K562 (cell line): Measurements from ENCODE around the gene CTXND1. TPM values are rescaled to one million over a fixed set of nuclear protein-coding genes. Genes with fewer than 3 reads are reported as not detected.

Experiments
- ATAC-seq: fragments of 200-7000 bp; cut with Tn5 transposase; 3 replicates; pipeline ENCODE4 v1.9.1; 2020; ENCODE audit warnings: moderate library complexity
- BruUV-seq: library from RNA; stranded (reverse); fragments of 400-500 nt; replicated peaks from 2 replicates; lab custom pipeline; 2021; lab: Mats Ljungman, UMichigan
- CTCF ChIA-PET: fragments of 300-600 bp; formaldehyde crosslinking; extraction: SDS; loops from one replicate; lab custom pipeline; 2021; ENCODE audit warnings: low intra/inter-chr PET ratio; lab: Yijun Ruan, JAX
- POLR2A ChIA-PET: fragments of 300-600, 350-650 bp; sonication (Branson Sonifier 250); formaldehyde crosslinking; extraction: SDS; loops from one replicate; lab custom pipeline; 2021; ENCODE audit warnings: antibody characterized with exemption, inconsistent platforms; lab: Yijun Ruan, JAX
- DNase-seq, 4 experiments: peaks; one replicate each; pipeline versions ENCODE4 v3.0.0 to v3.0.0-alpha.2; 2011 to 2018; ENCODE audit warnings: low spot score in 3 of 4, mixed read lengths in 3 of 4; ENCODE audit errors: extremely low read depth in 1 of 4
- FAIRE-seq: peaks from 2 replicates; lab custom pipeline; 2011; peaks lifted over from hg19 to GRCh38; lab: Jason Lieb, UNC
- H2AFZ ChIP-seq: 2 replicates; pipeline ENCODE4 v1.6.0; 2011; ENCODE audit warnings: low read depth, low read length, control low read depth, inconsistent platforms
- H3K27ac ChIP-seq: fragments of 200-600 bp; 3 replicates; pipeline ENCODE4 v1.8.0; 2011; ENCODE audit warnings: low read depth, mild to moderate bottlenecking, control low read depth, inconsistent platforms, low read length, moderate library complexity, mixed read lengths; ENCODE audit errors: extremely low read depth
- H3K27me3 ChIP-seq, 2 experiments: fragments of 300-600 bp in 1 of 2; 2 replicates in 1 of 2; 3 replicates in 1 of 2; pipeline versions ENCODE4 v1.6.0 to v1.8.0; 2011; ENCODE audit warnings: inconsistent platforms in 2 of 2, low read length in 2 of 2, mild to moderate bottlenecking in 1 of 2, mixed read lengths in 1 of 2, moderate library complexity in 1 of 2; ENCODE audit not compliant: control insufficient read depth in 2 of 2, insufficient read depth in 2 of 2
- H3K36me3 ChIP-seq: fragments of 300-600 bp; 3 replicates; pipeline ENCODE4 v1.8.0; 2011; ENCODE audit warnings: mild to moderate bottlenecking, low read length, inconsistent platforms; ENCODE audit not compliant: control insufficient read depth, insufficient read depth
- H3K4me1 ChIP-seq, 2 experiments: fragments of 200-600 bp in 1 of 2; replicated peaks in 1 of 2; 2 replicates in 1 of 2; 3 replicates in 1 of 2; pipeline versions ENCODE4 v1.5.1 to v1.8.0; 2011; ENCODE audit warnings: inconsistent platforms in 2 of 2, low read length in 2 of 2, mild to moderate bottlenecking in 1 of 2, mixed read lengths in 1 of 2, moderate library complexity in 1 of 2; ENCODE audit not compliant: control insufficient read depth in 2 of 2, insufficient read depth in 2 of 2
- H3K4me2 ChIP-seq: 2 replicates; pipeline ENCODE4 v1.6.1; 2011; ENCODE audit warnings: low read length, control low read depth, inconsistent platforms, mixed read lengths; ENCODE audit not compliant: insufficient read depth
- H3K4me3 ChIP-seq: fragments of 200-600 bp; sonication (generic), shearing (Covaris generic); 2 replicates; pipeline ENCODE4 v1.5.1; 2016; ENCODE audit warnings: control low read depth, inconsistent platforms
- H3K79me2 ChIP-seq: fragments of 200-600 bp; 3 replicates; pipeline ENCODE4 v1.8.0; 2011; ENCODE audit warnings: low read length, inconsistent platforms; ENCODE audit not compliant: control insufficient read depth, insufficient read depth
- H3K9ac ChIP-seq, 2 experiments: 2 replicates each; pipeline versions ENCODE4 v1.6.0 to v1.6.1; 2011; ENCODE audit warnings: low read depth in 2 of 2, low read length in 2 of 2, control low read depth in 1 of 2, inconsistent platforms in 1 of 2, mild to moderate bottlenecking in 1 of 2, mixed read lengths in 1 of 2; ENCODE audit not compliant: insufficient read depth in 1 of 2
- H3K9me1 ChIP-seq: one replicate; pipeline ENCODE4 v1.6.0; 2011; ENCODE audit warnings: inconsistent platforms, mild to moderate bottlenecking, low read length, moderate library complexity; ENCODE audit not compliant: control insufficient read depth, insufficient read depth
- H3K9me3 ChIP-seq: replicated peaks from 2 replicates; pipeline ENCODE4 v1.5.1; 2011; ENCODE audit warnings: low read depth, low read length, inconsistent platforms; ENCODE audit not compliant: control insufficient read depth, insufficient read depth
- H4K20me1 ChIP-seq: replicated peaks from 2 replicates; pipeline ENCODE4 v1.6.1; 2011; ENCODE audit warnings: low read length, inconsistent platforms, mixed read lengths; ENCODE audit not compliant: control insufficient read depth, insufficient read depth
- CAMTA2 ChIP-seq: fragments of 250-450 bp; sonication (Bioruptor Pico); conservative IDR thresholded peaks from 2 replicates; pipeline ENCODE4 v1.5.1; 2022
- ELF2 ChIP-seq: fragments of 250-450 bp; sonication (Bioruptor Pico); IDR thresholded peaks from 2 replicates; pipeline ENCODE4 v1.5.0; 2021; ENCODE audit warnings: mild to moderate bottlenecking
- FOXJ2 ChIP-seq: fragments of 200-800 bp; sonication (Bioruptor generic); IDR thresholded peaks from 2 replicates; pipeline ENCODE4 v1.6.1; 2016; ENCODE audit warnings: missing genetic modification characterization, missing compliant biosample characterization
- HDAC2 ChIP-seq: fragments of 450-650 bp; IDR thresholded peaks from 2 replicates; pipeline ENCODE4 v1.6.1; 2016; ENCODE audit warnings: mild to moderate bottlenecking
- IRF1 ChIP-seq: sonication (generic); formaldehyde crosslinking; IDR thresholded peaks from 2 replicates; pipeline ENCODE4 v1.8.0; 2022; ENCODE audit warnings: missing genetic modification reagents, mild to moderate bottlenecking, borderline replicate concordance
- NFE2L1 ChIP-seq: fragments of 450-650 bp; IDR thresholded peaks from 2 replicates; pipeline ENCODE4 v1.6.1; 2016; ENCODE audit warnings: missing genetic modification characterization, low read depth, mild to moderate bottlenecking, missing compliant biosample characterization, moderate library complexity, borderline replicate concordance
- NFIX ChIP-seq: fragments of 250-450 bp; sonication (Bioruptor Pico); IDR thresholded peaks from 2 replicates; pipeline ENCODE4 v1.4.0; 2020; ENCODE audit warnings: low read depth, mild to moderate bottlenecking, moderate library complexity
- NR1H2 ChIP-seq: sonication (generic); formaldehyde crosslinking; IDR thresholded peaks from 2 replicates; pipeline ENCODE4 v1.4.0; 2020; ENCODE audit warnings: mild to moderate bottlenecking, missing genetic modification reagents
- POLR3A ChIP-seq: IDR thresholded peaks from 2 replicates; pipeline ENCODE4 v1.6.1; 2011; ENCODE audit warnings: borderline replicate concordance, mild to moderate bottlenecking, moderate library complexity; ENCODE audit not compliant: insufficient read length, insufficient read depth; ENCODE audit errors: extremely low read depth
- PRMT5 ChIP-seq: sonication (generic); formaldehyde crosslinking; IDR thresholded peaks from 2 replicates; pipeline ENCODE4 v1.5.0; 2020; ENCODE audit warnings: missing genetic modification reagents
- SP2 ChIP-seq: IDR thresholded peaks from 2 replicates; pipeline ENCODE4 v1.6.1; 2011; ENCODE audit warnings: mild to moderate bottlenecking, low read depth, low read length, moderate library complexity; ENCODE audit not compliant: poor library complexity, severe bottlenecking; ENCODE audit errors: extremely low read depth
- WGBS: fragments of 100-300 bp; shearing (Covaris generic); methylation state at CpG from one replicate; pipeline ENCODE4 v1.1.6; 2016; ENCODE audit warnings: low coverage, mixed read lengths; ENCODE audit not compliant: insufficient coverage; ENCODE audit errors: missing lambda C conversion rate; 5-methylcytosine and 5-hydroxymethylcytosine counted together
- in situ Hi-C: fragments of 300-500 bp; cut with MboI; formaldehyde crosslinking; loops from 4 replicates; pipeline ENCODE4 v1.15.0; 2018; ENCODE audit warnings: inconsistent platforms, mixed read lengths
- intact Hi-C: fragments of 100-400 bp; cut with micrococcal nuclease; formaldehyde crosslinking; loops from 2 replicates; pipeline ENCODE4 v1.14.2; 2022
- polyA plus RNA-seq, 8 experiments: library from polyadenylated mRNA; depleted of rRNA in 4 of 8; stranded (reverse) in 5 of 8; unstranded in 3 of 8; fragments of >200 nt; fragmentation: Nextera tagmentation in 2 of 8; fragmentation: Illumina TruSeq in 1 of 8; extraction: Ambion mirVana in 2 of 8; extraction: Trizol in 1 of 8; gene quantifications; 2 replicates each; pipeline versions ENCODE4 v1.2.1 to v1.2.3, GENCODE V29; 2011 to 2014; ENCODE audit warnings: inconsistent platforms in 1 of 8, missing spikeins in 1 of 8
- total RNA-seq, 7 experiments: library from RNA; depleted of rRNA in 6 of 7; stranded (reverse); fragments of >200 nt in 6 of 7; fragmentation: Illumina TruSeq in 2 of 7; extraction: Trizol in 2 of 7; gene quantifications; 2 replicates each; pipeline versions ENCODE4 v1.2.1 to v1.2.3, GENCODE V29; 2011 to 2021; ENCODE audit warnings: low replicate concordance in 1 of 7

Gene CTXND1
- total and polyA plus RNA-seq, 9 of the 15 experiments (the other 6 are each of a cell fraction or from before 2014, with no cell fraction given) = 0.04 TPM; not detected in 7

- no peak overlapping the region for H3K4me3 ChIP-seq
- no peak overlapping the region for H3K9ac ChIP-seq
- H3K79me2 ChIP-seq = no peaks in the 10 kb centered on the region
- ATAC-seq = no peak
- DNase-seq = no peak
- peaks cover 18 to 34% of the 10 kb centered on the region in 2 experiments; a peak in 4 of 5 replicates for H3K27me3 ChIP-seq
- under 1% methylated on average over 11 of the region's 11 CpGs for WGBS
- H3K27ac ChIP-seq = no peak overlapping the region
- no peaks in the 10 kb centered on the region for H3K36me3 ChIP-seq
- BruUV-seq = no TSS peak
- intact Hi-C loops = no loop called here
- H3K9me1 ChIP-seq = no peaks in the 10 kb centered on the region
- no peak overlapping the region for H2AFZ ChIP-seq
- TF ChIP-seq PRMT5 = no peak
- no peak for TF ChIP-seq IRF1 (CRISPR knock-in tag)
- no peak for TF ChIP-seq NFIX (CRISPR knock-in tag)
- TF ChIP-seq FOXJ2 = no peak
- no peak for TF ChIP-seq NR1H2
- no peak for TF ChIP-seq HDAC2
- TF ChIP-seq POLR3A = no peak
- no peak for TF ChIP-seq SP2
- TF ChIP-seq ELF2 = no peak
- TF ChIP-seq CAMTA2 = no peak
- TF ChIP-seq NFE2L1 (tag) = no peak
- TF ChIP-seq, all 486 proteins: peak for 0
- H3K9me3 ChIP-seq = no peaks in the 10 kb centered on the region
- CTCF ChIA-PET = no interaction called here
- POLR2A ChIA-PET = no interaction called here
- FAIRE-seq = no peak
- no peak overlapping the region for H3K4me2 ChIP-seq
- H3K4me1 ChIP-seq = no peaks in the 10 kb centered on the region
- in situ Hi-C loops = no loop called here
- no peaks in the 10 kb centered on the region for H4K20me1 ChIP-seq
These were observed 43.0 kb downstream of the CTXND1 start for GRCh38 chr15:80208758-80209734.
